ENCODE results near the gene FAM53B.
"Not testable (repeated sequence)": the region's sequence is repeated elsewhere in the genome, so short reads cannot be mapped to it uniquely, and the experiment has no call there.

The FAM53B gene

GRCh38 chr10:124626759-124627380 is 117.3 kb downstream of the FAM53B start:
- no peak for DNase-seq

DNA sequence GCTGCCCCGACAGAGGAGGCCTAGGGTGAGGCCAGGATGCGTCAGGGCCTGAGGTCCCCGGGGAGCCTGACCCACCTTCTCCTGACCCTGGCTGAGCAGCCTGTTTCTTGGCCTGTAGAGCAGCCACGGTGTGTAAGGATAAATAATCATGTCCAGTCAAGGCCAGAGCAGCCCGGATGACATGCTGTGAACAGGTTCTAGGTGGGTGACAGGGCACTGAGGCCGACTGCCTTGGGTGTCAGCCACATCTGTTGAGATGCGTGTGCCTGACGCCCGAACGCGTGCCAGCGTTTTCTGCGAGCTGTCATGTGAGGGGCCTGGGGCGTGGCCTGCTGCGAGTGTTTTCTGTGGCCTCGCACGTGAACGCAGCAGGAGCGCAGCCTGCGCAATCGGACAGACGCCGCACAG is 118.3 kb downstream of the FAM53B start:
- DNase-seq, result no peak

DNA sequence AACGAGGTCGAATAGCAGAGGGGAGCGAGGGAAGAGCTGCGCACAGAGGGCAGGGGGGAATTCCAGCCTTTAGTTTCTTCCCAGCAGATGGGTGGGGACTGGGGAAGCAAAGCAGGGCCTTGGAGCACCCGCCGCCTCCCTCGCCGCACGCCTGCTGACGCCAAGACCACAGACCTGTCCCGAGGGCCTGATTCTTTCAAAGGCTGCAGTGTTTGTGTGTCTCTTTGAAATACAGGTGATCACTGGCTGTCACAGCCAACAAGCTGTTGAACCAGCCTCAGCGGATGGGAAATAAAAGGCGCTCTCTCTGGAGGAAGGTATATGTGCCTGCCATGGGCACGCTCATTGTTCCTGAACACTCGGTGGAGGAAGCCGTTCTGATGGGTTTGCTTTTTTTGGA is 119.3 kb downstream of the FAM53B start:
- DNase-seq, result no peak

- no peak for DNase-seq
Measured at GRCh38 chr10:124624466-124624865, 119.7 kb downstream of the FAM53B start.

DNA sequence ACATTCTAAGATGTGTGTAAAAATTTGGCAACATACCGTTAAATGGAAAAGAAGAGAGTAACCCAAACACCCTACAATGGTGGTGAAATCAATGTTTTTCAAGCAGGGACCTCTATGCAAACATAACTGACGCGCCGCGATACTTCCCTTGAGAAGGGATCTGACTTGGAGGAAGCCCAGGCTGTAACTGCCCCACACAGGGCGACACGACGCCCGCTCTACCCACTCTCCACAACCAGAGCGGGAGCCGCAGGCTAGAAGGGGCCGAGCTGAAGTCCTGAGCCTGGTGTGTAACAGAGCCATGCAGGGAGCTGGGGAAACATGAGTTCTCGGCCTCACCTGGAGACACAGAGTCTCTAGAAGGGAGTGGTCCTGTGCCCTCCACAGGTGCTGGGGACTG is 120.2 kb downstream of the FAM53B start:
- DNase-seq, result no peak

DNA sequence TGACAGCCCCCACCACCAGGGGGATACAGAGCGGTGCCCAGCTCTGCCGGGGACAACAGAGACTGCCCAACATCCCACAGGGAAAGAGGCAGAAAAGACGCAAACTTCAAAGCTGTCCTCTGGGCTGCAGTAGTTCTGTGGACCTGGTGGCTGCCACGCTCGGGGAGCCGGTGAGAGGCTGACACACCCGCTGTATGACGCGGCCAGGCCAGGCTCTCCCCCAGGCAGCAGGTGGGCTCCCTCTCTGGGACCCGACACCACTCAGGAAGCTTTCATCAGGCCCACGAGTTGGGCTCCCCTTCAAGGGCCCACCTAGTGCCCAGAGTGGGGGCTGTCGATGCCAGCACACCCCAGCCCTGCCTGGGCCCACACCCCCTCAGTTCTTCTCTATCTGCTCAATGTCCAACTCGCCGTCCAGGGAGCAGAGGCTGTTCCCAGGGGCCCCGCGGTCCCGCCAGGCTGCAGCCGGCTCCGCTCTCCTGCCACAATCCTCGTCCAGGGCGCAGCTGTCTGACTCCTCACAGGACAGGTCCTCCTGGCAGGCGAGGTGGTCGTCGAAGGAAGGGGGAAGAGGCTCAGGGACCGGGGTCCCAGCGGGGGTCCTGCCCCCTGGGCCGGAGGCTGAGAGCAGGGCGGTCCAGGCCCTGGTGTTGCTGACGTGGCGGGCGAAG is 121.2 kb downstream of the FAM53B start:
- DNase-seq, result no peak

DNA sequence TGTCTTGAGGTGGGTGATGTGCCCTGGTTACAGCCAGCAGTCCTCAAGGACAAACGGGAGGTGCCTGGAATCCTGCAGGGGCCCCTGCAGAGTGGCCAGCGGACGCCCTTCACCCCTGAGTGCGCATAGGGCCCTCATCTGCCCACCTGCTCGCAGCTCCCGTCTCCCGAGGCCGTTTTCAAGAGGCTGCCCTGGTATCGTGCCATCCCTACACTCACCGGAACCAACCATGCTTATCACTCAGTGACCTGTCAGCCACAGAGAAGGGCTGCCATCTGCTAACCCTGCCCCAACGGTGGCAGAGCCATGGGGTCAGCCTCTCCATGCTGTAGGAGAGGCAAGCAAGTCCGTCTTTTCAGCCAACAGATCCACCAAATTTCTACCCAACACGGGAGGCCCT is 122.0 kb downstream of the FAM53B start:
- no peak for DNase-seq

DNA sequence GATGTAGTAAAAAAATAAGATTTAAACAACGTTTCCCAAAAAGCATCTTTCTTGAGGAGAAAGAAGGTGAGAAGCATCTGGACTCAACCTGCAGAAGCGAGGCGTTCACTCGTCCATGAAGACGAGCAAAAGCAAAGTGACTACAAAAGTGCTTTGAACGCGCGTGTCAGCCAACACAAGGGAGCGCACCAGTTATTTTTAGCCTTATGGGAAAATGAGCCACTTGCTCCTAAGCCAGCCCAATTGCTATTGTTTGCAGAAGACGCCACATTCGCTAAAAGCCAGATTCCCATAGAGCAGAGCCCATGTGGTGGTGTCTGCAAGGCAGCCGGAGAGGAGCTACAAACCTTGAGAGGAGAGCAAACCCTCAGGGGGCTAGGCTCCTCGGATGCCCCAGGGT is 122.5 kb downstream of the FAM53B start:
- DNase-seq, result no peak

GRCh38 chr10:124619802-124620490 is 124.2 kb downstream of the FAM53B start:
- DNase-seq, result no peak

- no peak for DNase-seq
Measured at GRCh38 chr10:124619195-124619594, 125.0 kb downstream of the FAM53B start.

DNA sequence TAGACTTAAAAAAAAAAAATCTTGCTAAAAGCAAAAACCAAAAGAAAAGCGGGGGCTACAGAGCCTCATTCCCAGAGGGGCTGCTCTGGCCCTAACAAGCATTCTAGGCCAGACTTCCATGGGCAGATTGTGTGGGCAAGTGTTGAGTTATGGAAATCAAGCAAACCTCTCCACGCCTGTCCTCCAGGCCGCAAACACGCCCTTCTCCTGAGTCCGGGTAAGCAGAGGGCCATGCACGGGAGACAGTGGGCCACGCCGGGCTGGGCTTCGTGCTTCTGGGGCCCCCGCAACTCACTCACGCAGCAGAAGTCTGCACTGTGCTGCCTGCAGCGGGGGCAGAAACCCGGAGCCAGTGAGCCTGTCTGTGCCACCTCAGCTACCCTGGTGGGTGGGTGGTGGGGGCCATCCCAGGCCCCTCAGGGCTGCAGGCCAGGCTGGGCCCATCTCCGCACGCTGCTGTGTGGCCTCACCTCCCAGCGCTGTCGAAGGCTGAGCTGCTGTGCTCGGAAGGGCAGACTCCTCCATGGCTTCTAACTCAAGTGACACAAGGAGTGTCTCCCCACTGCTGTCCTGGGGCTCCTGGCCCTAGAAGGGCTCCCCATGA is 125.6 kb downstream of the FAM53B start:
- DNase-seq, result no peak

DNA sequence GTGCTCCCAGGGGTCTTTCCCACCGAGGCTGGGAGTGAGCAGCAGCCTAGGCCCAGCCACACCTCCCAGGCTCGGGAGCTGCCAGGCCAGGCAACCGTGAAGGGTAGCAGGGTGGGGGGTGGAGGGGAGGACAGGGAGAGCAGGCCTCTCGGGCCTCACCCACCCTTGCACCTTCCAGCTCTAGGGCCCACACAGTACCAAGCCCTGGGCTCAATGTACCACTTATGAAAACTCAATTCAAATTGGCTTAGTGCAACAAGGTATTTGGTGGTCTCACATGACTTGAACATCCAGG is 127.4 kb downstream of the FAM53B start:
- no peak for DNase-seq

- DNase-seq, result no peak
Measured at GRCh38 chr10:124616040-124616835, 127.9 kb downstream of the FAM53B start.

- DNase-seq, result no peak
Measured at GRCh38 chr10:124615259-124615658, 128.9 kb downstream of the FAM53B start.

GRCh38 chr10:124614003-124614659 is 130.0 kb downstream of the FAM53B start:
- no peak for DNase-seq

- peak; percentile 57 for DNase-seq
Measured at GRCh38 chr10:124612611-124613498, 131.3 kb downstream of the FAM53B start.

GRCh38 chr10:124611738-124612137 is 132.4 kb downstream of the FAM53B start:
- DNase-seq, result no peak

DNA sequence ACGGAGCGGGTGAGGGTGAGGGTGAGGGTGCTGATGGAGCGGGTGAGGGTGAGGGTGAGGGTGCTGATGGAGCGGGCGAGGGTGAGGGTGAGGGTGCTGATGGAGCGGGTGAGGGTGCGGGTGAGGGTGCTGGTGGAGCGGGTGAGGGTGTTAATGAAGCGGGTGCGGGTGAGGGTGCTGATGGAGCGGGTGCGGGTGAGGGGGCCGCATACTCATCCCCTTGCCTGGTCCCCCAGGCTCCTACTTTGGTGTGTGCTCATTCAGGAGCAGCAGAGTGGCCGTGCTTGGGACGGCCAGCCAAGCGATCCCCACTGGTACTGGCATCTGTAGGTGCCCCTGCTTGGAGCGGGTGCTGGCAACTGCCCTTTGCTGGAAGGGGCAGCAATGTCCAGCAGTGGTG is 133.3 kb downstream of the FAM53B start:
- not testable (repeated sequence) for DNase-seq

DNA sequence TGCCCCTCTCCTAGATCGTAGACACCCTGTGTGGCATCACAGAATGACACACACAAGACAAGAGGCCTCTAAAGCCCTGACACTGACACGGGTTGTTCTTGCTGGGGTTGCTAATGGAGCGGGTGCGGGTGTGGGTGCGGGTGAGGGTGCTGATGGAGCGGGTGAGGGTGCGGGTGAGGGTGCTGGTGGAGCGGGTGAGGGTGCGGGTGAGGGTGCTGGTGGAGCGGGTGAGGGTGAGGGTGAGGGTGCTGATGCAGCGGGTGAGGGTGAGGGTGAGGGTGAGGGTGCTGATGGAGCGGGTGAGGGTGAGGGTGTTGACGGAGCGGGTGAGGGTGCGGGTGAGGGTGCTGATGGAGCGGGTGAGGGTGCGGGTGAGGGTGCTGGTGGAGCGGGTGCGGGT is 134.0 kb downstream of the FAM53B start:
- not testable (repeated sequence) for DNase-seq

GRCh38 chr10:124609698-124610097 is 134.5 kb downstream of the FAM53B start:
- no peak for DNase-seq

- no peak for DNase-seq
Measured at GRCh38 chr10:124608093-124608721, 136.0 kb downstream of the FAM53B start.
